GM19238 (cell line): ENCODE results near the gene MOV10L1.

Experiments used
- DNase-seq: peaks from one replicate; pipeline ENCODE4 v3.0.0; 2011; ENCODE audit warnings: low spot score; ENCODE audit not compliant: insufficient read length

MOV10L1 gene

DNA sequence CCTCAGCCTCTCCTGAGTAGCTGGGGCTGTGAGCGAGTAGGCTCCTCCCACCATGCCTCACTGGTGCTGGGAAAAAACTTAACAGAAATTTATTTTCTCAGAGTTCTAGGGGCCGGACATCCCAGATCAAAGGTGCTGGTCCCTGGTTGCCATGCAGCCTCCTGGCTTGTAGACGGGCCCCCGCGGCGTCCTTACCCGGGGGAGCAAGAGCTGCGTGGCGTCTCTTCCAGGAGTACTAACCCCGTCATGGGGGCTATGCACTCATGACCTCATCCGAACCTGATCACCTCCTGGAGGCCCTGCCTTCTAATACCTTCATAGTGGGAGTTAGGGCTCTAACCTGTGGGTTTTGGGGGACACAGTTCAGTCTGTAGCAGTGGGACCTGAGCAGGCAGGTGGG lies 98.5 kb downstream of the MOV10L1 start:
- no peak for DNase-seq

DNA sequence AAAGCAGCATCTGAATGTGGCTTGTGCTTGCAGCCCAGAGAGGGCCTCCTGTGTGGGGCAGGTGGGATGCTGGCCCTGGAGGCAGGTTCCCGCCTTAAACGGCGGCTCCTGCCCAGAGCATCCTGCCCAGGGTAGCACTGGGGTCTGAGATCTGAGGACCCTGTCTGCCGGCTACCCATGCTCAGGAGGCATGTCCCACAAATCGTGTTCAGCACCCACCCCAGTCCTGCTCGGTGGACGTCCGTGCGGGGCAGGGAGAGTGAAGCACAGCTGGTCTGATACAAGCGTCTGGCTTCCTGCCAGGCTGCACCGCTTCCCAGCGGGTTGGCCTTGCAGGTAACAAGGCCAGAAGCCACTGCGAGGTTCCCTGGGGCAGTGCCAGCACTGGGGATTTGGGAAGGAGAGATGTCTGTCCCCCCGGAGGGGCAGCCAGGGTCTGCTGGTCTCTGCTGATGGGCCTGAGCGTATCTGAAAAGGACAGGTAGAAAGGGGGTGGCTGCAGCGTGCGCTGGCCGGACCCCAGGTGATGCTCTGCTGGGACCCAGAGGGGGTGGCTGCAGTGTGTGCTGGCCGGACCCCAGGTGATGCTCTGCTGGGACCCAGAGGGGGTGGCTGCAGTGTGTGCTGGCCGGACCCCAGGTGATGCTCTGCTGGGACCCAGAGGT lies 99.5 kb downstream of the MOV10L1 start:
- no peak for DNase-seq

DNA sequence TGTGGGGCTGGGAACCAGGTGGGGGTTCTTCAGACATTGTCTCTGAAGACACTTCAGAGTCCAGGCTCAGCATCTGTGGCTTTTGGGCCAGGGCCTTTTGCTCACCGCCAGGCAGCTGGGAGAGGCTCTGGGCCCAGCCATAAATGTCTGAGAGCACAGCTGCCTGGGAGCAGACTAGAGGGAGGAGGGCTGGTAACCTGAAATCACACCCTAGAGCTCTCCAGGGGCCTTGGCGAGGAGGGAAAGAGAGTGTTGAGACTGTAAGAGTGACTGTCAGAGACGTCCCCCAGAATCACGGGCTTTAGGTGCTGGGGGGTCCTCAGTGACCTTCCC lies 100.0 kb downstream of the MOV10L1 start:
- DNase-seq: no peak

DNA sequence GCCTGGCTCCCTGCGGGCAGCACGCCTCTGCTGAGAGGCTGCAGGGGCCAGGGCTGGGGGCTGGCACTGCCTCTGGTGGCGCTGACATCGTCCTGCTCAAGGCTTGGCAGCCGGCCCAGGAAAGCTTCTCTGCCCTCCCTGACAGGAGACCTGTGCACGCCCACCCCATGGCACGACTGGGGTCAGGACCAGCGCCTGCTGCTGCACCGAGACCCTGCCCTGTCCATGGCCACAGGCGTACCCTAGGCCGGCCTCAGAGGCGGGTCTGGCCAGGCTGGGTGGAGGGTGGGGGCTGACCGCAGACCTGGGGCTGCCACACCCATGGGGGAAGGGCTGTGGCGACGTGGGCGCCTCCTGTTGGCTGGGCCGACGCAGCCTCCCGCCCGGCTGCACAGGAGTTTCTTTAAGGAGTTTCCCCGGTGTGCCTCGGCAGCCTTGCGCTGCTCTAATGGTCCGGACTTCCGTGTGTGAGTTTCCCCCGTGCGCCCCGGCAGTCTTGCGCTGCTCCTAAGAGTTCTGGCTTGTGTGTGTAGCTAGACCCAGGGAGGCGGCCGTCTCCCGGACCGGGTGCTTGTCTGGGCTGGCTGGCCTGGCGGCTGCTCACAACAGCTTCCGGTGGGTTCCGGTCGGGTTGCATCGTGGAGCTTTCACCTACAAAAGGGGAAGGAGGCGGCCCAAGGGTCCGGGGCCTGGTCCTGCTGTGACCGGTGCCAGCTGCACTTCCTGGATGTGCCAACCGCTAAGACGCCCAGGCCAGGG lies 100.6 kb downstream of the MOV10L1 start:
- DNase-seq: peak; percentile 86

DNA sequence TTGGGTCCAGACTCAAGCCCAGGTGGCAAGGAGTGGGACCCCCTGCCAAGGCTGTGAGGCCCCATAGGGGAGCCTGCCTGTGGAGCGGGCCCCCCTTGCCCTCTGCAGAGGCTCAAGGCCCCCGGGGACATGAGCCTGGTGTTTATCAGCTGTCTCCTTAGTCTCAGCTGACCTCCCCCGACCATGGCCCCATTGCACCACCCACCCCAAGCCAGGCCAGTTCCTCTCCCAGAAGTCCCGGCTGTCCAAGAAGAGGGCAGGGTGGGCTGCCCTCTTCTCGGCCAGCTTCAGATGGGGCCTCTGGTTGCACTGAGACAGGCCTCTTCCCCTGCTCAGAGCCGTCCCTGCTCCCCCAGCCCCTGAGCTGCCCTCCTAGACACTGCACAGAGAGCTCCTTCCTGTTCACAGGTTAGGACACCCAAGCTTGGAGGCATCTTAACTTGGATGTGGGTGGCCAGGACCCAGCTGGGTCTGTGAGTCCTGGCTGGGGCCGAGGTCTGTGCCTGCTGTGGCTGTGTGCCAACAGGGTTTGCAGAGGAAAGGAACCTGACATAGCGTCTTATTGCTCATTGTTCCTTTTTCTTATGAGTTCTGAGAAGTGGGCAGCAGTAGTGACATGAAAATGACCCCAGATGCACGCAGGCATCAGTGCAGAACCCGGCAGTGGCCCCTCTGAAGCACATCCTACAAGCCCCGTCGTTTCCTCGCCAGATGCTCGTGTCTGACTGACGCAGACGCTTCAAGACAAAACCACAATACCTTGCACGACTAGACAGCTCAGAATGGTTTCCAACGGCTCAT lies 101.3 kb downstream of the MOV10L1 start:
- DNase-seq: peak; percentile 72

DNA sequence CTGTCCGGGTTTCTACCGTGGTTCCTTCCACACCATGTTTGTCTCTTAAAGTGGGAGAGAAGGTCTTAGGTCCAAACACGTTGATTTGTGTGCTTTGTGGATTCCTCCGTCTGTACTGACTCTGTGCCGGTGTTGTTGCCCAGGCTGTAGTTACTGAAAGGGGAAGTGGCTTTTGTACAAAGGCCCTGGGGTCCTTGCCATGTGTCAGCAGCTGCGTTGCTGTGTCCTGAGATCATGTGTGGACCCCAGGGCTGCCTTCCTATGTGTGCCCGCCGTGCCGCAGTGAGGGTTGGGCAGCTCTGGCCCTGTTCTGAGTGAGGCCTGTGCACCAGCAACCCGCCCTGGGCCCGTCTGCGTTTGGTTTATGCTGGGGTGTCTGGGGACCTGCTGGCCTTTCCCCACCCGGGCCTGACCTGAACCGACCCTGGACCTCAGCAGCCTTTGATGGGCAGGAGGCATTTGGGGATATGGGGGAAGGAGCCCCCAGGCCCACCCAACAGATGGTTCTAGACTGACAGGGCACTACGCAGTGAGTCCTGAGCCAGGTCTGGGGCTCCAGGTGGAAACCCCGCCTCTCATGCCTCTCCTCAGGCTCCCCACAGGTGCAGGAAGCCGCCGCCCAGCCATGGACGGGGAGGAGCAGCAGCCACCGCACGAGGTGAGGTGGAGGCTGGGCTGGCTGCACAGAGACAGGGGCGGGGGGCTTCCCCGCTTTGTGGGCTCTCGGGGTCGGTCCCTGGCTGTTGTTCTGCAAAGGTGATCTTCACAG lies 102.8 kb downstream of the MOV10L1 start:
- DNase-seq: no peak

DNA sequence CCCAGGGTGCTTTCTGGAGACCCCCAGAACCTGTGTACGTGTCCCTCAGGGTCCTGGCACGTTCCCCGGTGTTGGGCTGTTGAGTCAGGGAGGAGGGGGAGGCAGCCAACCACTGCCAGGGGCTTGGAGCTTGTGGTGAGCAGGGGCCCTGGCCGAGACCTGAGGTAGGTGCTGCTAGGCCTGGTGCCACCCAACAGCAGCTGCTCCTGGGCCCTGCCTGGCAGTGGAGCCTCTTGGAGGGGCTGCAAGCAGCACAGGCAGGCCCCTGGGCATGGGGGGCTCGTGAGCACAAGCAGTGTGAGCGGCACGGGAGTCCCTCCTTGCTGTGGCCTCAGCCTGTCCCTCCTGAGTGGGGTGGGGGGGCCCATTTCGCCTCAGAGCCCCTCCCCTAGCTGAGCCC lies 103.8 kb downstream of the MOV10L1 start:
- DNase-seq: no peak

DNA sequence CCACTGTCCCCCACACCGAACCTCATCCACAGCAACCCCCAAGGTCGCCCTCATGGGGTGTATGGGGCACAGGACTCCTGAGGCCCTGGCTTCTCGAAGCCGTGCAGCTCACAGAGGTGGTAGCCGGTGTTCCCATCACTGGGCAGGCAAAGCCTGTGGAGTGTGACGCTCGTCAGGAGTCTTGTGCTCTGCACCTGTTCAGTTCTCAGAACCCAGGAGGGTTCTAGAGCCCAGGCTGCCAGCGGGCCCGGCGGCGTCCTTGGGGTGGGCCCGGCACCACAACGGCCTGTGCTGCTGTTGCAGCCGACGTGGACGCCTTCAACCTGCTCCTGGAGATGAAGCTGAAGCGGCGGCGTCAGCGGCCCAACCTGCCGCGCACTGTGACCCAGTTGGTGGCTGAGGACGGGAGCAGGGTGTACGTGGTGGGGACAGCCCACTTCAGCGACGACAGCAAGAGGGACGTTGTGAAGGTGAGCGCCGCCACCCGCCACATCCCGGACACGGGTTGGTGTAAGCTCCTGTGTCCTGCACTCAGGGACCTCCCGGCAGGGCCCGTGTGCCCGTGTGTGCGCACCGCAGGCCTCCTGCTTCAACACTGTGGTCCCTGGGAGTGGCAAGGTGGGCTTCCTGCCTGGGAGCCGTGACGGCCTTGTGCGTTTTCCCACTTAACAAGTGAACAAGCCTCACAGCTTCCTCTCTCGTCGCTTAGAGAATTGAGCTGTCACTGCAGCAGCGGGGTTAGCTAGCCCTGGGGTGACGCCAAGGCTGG lies 104.4 kb downstream of the MOV10L1 start:
- DNase-seq: no peak

DNA sequence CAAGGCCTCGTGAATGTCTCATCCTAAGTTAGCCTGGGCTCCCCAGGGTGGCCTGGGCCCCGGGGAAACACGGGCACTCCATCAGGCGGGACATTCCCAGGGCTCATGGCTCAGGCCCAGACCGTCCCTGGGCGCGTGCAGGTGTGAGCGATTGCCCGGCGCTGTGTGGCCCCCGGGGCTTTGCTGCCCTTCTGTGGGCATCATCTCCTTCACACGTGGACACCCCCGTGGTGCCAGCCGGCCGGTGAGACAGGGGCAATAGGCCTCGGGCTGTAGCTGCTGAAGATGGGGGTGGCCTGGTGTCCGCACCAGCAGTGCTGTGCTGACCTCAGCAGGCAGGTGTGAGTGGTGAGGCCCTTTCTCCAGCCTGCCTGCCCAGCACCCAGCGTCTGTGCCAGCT lies 106.5 kb downstream of the MOV10L1 start:
- DNase-seq: no peak

DNA sequence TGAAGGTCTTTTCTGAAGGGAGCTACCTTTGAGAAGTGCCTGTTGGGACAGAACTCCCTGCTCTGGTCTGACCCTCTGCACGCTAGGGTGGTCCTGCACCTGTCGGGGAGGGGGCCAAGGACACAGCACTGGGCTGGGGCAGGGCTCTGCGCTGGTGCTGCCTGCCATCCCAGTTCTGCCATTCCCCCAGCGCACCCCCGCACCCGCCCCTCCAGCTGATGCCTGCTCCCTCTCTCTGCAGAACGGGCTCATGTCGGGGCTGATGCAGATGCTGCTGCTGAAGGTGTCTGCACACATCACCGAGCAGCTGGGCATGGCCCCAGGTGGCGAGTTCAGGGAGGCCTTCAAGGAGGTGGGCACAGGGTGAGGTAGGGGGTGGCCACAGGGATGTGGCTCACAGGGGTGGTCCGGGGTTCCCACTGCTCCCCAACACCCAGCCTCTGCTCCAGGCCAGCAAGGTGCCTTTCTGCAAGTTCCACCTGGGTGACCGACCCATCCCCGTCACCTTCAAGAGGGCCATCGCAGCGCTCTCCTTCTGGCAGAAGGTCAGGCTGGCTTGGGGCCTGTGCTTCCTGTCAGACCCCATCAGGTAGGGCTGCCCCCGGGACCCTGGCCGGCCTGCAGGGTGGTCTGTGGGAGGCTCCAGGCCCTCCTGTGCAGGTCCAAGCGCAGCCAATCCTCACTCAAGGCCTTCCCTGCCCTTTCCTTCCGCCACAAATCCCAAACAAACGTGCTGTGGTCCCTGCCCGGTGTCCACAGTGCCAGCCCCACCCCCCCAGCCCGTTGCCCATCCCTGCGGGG lies 107.4 kb downstream of the MOV10L1 start:
- DNase-seq: no peak

DNA sequence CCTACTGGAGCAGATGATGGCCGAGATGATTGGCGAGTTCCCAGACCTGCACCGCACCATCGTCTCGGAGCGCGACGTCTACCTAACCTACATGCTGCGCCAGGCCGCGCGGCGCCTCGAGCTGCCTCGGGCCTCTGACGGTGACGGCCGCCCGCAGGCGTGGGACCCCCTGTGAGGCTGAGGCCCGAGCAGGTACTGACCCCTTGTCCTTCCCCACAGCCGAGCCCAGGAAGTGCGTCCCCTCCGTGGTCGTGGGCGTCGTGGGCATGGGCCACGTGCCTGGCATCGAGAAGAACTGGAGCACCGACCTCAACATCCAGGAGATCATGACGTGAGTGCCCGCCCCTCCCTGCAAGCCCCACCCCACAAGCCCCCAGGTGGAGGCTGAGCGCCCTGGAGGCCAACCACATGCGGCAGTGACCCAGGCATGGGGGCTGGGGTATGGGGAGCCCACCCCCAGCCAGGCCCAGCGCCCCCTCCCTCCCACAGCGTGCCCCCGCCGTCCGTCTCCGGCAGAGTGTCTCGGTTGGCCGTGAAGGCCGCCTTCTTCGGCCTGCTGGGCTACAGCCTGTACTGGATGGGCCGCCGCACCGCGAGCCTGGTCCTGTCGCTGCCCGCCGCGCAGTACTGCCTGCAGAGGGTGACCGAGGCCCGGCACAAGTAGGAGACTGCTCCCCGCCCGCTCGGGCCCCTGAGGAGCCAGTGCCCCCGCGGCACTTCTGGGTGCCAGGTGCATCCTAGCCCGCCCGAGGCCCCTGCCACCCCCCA lies 108.2 kb downstream of the MOV10L1 start:
- no peak for DNase-seq

DNA sequence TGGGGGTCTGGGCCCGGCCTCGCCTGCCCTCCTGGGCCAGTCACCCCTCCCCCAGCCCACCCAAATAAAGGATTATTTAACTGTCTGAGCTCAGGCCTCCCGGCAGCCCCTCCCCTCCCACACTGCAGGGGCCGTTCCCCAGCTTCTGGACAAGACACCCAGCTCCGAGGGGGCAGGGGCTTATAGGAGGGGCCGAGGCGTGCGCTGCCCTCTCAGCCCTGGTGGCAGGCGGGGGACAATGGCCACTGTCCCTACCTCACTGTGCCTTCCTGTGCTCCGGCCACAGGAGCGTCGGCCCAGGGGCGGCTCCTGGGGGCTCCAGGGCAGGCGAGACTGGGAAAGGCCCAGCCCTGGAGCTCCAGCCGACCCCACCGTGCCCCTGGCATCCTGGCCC lies 108.8 kb downstream of the MOV10L1 start:
- DNase-seq: no peak

DNA sequence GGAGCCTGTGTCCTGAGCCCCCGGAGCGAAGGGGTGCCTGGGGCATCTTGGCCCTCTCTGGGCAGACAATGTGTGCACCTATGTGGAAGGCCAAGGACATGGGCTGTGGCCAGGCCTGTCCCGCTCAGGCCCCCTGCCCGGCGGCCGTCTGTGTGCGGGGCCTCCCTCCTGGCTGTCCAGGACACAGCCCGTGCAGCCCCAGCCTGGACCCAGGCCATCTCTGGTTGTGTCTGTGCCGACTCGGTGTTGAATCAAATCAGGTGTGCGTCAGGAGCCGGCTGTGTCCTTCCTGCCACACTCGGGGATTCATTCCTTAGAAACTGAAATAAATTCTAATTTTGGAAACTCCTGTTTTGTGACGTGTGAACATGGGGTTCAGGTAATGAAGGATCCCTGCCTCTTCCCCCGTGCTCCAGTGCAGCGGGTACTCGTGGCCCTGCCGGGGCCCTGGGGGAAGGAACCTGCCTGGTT lies 109.5 kb downstream of the MOV10L1 start:
- no peak for DNase-seq

DNA sequence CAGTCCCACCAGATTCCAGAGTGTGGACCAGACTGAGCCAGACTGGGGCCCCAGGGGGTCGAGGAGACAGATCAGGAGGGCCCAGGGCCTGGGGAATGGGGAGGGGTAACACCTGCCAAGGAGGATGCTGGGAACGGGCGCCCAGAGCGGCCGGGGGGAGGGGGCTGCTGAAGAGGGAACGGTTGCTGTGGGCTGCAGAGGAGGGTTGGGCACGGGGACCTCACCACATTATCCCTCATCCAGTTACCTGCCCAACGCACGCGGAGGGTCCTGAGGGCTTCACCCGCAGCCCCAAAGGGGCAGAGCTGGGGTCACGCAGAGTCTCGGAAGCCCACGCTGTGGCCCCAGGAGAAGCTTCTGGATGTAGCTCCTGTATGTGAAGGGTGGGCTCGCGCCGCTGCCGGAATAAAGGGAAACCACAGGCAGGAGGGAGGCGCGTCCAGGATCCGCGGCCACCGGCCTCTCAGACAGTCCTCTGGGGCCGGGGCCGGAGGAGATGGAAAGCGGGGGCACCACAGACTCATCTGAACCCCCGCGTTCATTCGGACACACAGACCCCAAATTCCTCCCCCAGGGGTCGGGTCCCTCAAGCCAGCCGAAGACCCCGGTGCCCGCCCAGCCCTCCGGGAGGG lies 110.1 kb downstream of the MOV10L1 start:
- no peak for DNase-seq

DNA sequence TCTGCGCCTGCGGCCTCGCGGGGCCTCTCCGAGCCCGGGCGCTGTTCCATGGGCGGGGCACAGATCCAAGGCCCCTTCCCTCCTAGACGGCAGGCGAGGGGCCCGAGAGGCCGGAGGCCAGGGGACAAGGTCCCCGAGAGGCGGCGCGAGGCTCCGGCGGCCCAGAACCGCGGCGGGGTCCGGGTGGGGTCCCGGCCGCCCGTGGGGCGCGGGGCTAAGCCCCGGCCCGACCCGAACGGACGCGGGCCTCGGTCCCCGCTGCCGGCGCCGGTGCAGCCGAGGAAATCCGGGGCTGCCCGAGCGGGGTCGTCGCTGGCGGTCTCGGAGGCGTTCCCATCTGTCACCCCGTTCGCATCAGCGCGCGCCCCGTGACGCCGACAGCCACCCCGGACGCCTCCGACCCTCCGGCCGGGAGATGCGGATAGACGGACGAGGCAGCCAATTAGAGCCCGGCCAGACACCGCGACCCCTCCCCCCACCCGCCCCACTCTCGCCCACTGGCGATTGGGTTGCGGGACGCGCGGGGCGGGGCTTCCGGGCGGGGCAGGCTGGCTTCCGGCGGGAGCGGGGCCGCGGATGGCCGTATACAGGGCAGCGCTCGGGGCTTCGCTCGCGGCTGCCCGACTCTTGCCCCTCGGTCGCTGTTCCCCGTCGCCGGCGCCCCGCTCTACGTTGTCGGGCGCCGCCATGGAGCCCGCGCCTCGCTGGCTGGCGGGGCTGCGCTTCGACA lies 110.8 kb downstream of the MOV10L1 start, which contains the start of gene SELENOO:
Gene SELENOO (plus strand): TSS at position 551 of the 730 bp plus-strand sequence. CDS start 26 bp downstream, at position 577.
- DNase-seq: peak; percentile 100

DNA sequence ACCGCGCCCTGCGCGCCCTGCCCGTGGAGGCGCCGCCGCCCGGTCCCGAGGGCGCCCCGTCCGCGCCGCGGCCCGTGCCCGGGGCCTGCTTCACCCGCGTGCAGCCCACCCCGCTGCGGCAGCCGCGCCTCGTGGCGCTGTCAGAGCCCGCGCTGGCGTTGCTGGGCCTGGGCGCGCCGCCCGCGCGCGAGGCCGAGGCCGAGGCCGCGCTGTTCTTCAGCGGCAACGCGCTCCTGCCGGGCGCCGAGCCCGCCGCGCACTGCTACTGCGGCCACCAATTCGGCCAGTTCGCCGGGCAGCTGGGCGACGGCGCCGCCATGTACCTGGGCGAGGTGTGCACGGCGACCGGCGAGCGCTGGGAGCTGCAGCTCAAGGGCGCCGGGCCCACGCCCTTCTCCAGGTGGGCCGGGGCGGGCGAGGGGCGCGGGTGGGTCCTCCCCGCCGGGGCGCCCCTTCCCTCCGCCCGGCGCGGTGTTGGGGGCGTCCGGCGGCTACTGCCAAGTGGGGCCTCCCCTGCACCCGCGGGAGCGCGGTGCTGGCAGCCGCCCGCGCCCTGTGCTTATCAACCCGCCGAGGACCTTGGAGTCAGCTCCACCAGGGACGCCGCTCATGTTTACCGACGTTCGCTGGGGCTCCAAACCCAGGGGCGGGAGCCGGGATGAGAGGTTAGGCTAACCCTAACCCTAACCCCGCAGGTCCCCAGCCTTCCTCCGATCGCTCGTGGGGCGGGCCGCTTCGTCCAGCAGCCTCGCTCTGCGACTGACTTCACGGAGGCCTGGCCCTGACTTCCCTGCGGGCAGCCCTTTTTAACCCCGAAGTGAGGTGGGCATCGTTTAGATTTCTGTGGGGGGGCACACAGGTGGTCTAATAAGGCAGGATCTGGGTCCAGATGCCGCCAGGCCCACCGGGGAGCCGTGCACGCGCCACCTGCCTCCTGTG lies 111.7 kb downstream of the MOV10L1 start:
- DNase-seq: peak; percentile 44
